ENCODE measurements around the gene SLC25A23.

GRCh38 chr19:6499052-6499790 is 39.6 kb upstream of the SLC25A23 start:
- TF ChIP-seq, protein P1, sequence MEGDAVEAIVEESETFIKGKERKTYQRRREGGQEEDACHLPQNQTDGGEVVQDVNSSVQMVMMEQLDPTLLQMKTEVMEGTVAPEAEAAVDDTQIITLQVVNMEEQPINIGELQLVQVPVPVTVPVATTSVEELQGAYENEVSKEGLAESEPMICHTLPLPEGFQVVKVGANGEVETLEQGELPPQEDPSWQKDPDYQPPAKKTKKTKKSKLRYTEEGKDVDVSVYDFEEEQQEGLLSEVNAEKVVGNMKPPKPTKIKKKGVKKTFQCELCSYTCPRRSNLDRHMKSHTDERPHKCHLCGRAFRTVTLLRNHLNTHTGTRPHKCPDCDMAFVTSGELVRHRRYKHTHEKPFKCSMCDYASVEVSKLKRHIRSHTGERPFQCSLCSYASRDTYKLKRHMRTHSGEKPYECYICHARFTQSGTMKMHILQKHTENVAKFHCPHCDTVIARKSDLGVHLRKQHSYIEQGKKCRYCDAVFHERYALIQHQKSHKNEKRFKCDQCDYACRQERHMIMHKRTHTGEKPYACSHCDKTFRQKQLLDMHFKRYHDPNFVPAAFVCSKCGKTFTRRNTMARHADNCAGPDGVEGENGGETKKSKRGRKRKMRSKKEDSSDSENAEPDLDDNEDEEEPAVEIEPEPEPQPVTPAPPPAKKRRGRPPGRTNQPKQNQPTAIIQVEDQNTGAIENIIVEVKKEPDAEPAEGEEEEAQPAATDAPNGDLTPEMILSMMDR (IDR thresholded peaks at IDR 0.05) = no peak
- no peak for TF ChIP-seq POLR2A (IDR thresholded peaks at IDR 0.05)
- no peak for TF ChIP-seq EP300 (IDR thresholded peaks at IDR 0.05)
- no peak for TF ChIP-seq POLR2AphosphoS5 (IDR thresholded peaks at IDR 0.05)
